DLD1 (cell line): Measurements from ENCODE around the gene C3orf85.

ENCODE experiments used
- in situ Hi-C: cut with HindIII; loops from 2 replicates; pipeline ENCODE4 v1.10.0; 2017; ENCODE audit warnings: low sequenced_read_pairs

Gene C3orf85

DNA sequence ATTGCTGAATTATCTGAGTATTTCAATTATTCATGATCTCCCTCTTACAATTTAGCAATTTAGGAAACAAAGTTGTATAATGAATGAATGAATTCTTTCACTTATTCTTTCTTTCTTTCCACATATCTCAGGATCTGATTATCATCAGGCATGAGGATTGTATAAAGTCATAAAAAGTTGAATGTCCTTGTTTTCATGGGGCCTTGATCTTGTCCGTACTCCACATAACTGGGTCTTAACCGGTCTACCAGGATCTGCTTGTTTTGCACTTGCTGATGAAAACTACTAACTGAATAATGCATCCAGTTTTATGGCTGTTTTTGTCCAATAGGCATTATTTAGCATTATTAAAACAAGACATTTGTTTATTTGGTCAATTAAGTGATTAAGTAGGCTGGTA is 12.6 kb downstream of the C3orf85 start:
- in situ Hi-C loops: no loop called here

DNA sequence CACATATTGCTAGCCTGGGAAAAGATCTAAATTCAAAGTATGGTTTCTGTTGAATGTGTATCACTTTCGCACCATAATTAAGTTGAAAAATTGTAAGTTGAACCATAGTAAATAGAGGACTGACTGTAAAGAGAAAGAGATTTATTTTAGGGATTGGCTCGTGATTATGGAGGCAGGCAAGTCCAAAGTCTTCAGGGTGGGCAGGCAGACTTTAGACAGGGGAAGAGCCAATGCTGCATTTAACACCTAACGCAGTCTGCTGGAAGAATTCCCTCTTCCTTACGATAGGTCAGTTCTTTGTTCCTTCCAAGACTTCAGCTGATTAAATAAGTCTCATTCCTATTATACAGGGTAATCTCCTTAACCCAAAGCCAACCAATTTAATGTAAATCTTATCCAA is 15.8 kb downstream of the C3orf85 start:
- in situ Hi-C loops: no loop called here

DNA sequence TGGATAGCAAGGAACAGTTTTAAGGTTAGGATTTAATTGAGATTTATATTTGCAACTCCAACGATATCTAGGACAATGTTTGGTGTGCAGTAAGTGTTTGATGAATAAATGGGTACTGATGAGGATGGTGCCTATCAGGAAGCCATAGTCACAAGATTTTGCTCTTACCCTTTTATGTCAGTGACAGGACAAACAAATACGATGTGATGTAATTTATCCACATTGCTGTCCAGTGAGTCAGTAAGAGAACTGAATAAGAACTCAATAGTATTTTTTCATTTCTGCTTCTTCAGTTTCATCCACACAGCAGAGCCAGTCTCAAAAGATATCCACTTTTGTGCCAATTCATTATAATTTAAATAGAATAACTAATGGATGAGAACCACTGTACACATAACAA is 18.5 kb downstream of the C3orf85 start:
- in situ Hi-C loops: no loop called here

DNA sequence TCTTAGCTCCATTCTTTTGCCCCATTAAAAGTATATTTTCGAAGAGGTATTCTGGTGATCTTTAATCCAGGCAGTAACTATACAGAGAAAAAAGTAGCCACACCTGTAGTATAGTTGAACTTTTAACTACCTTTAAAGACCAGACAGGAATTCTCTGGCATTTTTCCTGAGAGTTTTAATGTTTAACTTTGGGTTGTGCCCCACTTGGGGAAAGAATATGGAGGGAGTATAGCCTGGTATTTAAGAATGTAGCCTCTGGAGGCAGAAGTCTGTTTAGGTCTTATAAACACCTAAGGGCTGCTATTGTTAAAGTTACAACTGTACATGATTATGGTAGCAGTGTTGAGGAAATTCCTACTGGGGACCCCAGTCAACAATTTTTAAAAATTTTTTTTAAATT is 19.3 kb downstream of the C3orf85 start:
- in situ Hi-C loops: no loop called here

DNA sequence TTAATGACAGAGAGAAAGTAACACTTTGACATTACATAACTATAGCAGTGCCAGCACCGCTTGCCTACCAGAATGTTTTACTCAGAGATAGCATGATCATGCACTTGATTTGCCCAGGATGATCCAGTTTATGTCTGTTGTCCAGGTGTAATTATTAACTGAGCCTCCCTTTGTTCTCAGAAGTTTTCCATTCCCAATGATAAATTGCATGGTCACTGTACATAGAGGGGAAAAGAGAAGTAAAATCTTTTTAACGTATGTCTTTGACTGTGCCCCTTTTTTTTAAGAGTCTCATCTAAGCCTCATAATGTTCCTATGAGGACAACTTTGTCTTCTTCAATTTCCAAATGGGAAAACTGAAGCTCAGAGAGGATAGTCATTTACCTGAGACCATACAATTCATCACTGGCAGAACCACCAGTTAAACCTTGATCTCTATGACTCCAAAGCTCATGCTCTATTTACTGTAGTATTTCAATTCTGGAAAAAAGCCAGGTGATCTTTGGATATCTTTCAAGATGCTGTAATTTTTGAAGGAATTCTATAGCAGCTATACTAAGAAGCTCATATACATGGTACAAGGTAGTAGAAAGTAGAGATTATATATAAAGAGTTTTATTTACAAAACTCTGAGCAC is 25.1 kb downstream of the C3orf85 start:
- in situ Hi-C loops: no loop called here

DNA sequence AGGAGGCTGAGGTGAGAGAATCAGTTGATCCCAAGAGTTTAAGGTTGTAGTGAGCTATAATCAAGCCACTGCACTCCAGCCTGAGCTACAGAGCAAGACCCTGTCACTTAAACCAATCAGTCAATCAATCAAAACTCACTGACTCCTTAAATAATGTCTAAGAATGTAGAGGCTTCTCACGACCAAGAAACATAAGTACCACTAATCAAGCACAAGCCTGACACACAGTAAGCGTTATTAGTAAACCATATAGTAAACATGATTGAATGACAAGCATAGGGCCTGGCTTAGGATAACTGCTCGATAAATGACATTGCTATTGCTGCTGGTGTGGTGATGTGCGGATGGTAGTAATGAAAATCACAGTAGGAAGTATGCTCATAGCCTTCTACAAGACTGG is 29.4 kb downstream of the C3orf85 start:
- in situ Hi-C loops: no loop called here

DNA sequence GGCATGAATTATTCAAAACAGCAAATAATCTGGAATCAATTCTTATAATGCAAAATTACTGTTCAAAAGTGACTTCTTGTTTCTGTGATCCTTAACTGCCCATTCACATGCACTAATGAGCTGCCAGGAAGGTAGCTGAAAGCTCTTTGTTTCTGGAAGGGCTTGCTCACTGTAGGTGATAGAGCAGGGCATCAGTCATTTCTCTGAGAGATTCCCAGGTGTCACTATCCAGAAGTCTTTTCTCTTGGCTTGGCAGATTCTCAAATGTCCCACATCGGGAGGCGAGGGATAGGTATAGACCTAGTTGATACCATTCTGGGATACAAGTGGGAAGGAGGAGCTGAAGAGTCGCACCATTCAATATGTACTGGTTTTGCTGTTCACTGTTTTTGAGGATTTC is 35.0 kb downstream of the C3orf85 start:
- in situ Hi-C loops: no loop called here

DNA sequence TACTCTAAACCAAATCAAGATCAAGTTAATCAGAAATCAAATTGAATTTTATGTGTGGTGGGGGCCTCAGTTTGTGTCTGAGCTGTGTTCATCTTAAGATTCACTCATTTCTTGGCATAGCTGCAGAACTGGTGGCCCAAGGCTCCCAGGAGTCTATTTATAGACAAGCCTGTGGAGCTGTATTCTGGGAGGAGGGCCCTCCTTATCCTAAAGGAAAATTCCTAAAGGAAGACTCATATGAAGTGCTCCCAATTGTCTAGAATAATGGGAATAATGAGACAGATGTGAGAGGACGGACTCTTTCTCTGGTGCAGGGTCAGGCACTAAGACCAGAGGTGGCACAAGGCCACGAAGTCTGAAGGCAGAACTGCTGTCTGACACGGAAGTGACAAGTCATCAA is 38.9 kb downstream of the C3orf85 start:
- in situ Hi-C loops: no loop called here

DNA sequence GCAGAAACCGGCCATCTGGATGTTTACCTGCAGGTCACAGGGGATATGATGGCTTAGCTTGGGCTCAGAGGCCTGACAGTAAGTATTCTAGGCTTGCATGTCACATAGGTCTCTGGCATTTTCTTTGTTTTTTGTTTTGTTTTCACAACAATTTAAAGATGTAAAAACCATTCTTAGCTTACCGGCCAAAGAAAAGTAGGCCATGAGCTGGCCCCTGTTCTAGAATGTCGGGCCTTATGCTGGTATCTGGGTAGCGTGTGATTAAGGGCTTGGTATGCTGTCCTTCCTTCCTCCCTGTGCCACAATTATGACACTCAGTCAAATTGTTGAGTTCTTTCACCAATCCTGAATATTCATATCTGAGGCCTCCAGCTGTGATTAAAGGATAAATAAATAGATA is 40.2 kb downstream of the C3orf85 start:
- in situ Hi-C loops: no loop called here

DNA sequence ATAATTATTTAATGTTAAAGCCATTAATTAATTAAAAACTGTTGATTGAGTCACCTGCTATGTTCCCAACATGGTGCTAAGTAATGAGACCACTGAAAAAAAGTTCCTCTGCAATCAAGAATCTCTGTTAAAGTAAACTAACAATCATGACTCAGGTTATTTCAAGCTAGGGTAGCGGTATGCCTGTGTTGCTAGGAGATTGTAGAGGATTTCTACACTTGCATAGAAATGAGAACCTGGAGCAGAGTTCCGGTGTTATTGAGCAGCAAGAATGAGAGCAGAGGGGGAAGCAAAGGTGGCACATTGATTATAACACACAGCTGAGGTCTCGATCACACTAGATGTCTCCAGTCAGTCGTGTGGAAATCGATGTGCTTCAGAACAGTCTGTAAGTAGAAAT is 41.4 kb downstream of the C3orf85 start:
- in situ Hi-C loops: no loop called here

DNA sequence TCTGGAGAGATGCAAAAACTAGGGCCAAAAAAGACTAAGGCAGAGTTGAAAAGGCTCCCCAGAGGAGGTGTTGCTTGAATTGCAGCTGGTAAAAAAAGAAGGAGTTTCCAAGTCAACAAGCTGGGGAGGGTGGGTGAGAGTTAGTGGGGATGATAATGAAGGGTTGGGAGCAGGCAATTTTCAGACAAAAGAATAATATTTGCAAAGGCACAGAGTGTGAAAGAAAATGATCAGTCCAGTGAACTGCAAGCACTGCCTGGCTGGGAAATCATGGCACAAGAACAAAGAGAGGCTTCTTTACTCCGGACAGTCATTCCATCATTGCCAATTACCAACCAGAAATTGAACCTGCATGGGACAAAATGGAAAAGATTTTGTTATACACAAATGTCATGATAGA is 42.2 kb downstream of the C3orf85 start:
- in situ Hi-C loops: no loop called here

DNA sequence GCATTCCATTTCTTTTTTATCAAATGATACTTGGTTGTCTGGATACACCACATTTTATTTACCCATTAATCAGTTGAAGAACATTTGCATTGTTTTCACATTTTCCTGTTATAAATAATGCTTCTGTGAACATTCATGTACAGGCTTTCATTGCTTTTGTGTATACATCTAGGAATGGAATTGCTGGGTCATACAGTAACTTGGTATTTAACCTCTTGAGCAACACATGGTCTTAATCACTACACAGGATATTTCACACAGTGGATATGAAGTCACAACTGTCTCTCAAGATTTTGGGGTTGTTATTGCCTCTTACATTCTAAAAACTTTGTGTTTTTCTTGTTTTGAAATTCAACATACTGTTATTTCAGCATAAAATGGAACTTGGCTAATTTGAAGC is 48.2 kb downstream of the C3orf85 start:
- in situ Hi-C loops: no loop called here

DNA sequence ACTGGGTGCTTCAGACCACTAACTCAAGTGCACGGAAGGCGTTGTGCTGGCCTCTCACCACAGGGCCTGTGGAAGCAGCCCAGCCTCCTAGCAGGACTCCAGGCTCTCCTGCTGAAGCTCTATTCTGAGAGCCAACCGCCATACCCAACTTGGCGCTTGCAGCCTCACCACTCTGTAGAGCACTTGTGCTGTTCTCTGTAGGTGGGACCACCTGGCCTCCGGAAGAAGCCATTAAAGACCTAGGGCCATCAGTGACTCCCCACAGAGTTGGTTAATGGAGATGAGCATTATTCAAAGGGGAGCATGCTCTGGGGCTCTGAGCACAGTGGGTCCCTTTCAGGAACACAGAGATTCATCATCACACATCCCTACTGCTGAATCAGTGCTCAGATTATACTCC is 50.9 kb downstream of the C3orf85 start:
- in situ Hi-C loops: no loop called here

DNA sequence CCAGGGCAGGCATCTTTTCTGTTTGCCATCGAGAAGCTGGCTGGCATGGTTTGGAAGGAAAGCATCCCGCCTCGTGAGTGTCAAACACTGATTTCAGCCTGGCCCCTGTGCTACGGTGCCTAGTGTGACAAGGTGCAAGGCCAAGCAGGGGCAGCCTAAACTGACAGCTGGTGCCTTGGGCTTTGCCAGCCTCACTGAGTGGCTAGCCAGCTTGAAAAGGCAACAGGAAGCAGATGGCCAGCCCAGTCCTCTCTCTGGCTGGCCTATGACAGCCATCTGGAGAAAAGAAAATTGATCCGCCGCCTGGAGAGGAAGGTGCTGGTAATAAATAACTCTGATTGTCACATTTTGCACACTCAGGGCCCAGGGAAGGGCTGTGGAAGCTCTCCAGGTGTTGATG is 52.2 kb downstream of the C3orf85 start:
- in situ Hi-C loops: no loop called here

DNA sequence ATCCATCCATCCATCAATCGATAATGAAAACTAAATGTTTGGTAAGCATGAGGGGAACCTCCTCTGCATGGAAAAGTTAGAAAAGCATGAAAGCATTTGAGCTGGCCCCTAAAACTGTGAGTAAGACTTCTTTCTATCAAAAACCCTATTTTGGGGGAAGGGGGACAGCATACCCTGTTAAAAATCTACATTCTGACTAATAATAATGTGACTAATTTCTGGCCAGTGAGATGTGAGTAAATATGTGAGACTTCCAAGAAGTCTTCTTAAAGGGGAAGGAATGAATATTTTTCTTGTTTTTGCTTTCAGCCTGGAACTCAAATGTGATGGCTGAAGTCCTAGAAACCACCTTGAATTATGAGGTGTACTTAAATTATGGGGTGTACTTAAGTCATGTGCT is 54.9 kb downstream of the C3orf85 start:
- in situ Hi-C loops: no loop called here

DNA sequence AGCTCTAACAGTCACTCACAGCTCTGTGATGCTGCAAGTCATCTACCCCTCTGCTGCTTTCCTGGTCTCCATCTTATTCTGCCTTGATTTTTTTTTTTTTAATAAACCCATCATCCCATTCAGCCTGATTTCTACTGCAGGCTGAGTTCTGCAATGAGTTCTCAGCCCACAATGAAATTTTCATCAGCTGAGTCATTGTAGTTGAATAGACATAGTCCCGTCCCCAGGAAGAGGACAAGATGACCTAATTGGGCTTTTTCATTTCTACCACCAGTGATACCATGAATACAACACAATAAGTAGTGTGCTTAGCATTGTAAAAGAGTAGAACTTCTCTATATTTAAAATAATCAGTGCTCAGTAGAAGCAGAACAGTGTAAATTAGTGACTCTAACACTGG is 59.3 kb downstream of the C3orf85 start:
- in situ Hi-C loops: no loop called here
